DOHH2 (cell line): ENCODE results near the gene TMEM266.

ENCODE experiments used
- CTCF ChIP-seq: fragments of 200-600 bp; sonication (generic); IDR thresholded peaks from one replicate; pipeline ENCODE4 v1.5.1; 2014; ENCODE audit warnings: antibody characterized with exemption, mild to moderate bottlenecking, low read depth, low read length; ENCODE audit not compliant: poor library complexity, severe bottlenecking
- EZH2phosphoT487 ChIP-seq: fragments of 200-600 bp; sonication (generic); IDR thresholded peaks from 2 replicates; pipeline ENCODE4 v1.6.1; 2017; ENCODE audit warnings: borderline replicate concordance, mild to moderate bottlenecking, antibody characterized with exemption, low read length, moderate library complexity, mixed read lengths

- TF ChIP-seq CTCF (no peak), EZH2phosphoT487 (no peak)
Observed at GRCh38 chr15:76071806-76072205, 12.0 kb downstream of the TMEM266 start.
